ENCODE measurements around the gene LHPP.

The LHPP gene

GRCh38 chr10:124597846-124598165 is 136.2 kb downstream of the LHPP start:
- H3K4me3 ChIP-seq (ENCODE audit: low read depth, low read length): no peak overlapping the region
- no peak for DNase-seq (ENCODE audit: low read depth)

DNA sequence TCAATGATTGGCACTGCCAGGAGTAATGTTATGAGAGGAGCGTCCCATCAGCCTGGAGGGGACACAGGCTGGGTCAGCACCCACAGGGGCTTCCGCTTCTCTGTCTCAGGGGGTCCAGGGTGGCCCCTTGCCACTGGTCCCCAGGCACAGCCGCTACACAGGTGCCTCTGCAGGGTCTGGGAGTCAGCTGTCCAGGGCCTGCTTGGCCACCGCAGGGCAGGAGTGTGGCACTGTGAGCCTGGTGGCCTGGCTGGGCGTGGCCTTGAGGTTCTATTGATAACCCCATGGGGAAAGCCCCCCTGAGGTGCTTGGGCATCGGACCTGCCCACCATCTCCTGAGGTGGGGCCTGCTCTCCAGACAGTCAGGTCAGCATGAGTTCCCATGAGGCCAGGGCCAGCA is 136.6 kb downstream of the LHPP start:
- no peak overlapping the region for H3K4me3 ChIP-seq (ENCODE audit: low read depth, low read length)
- no peak for DNase-seq (ENCODE audit: low read depth)

GRCh38 chr10:124598773-124599587 is 137.4 kb downstream of the LHPP start:
- DNase-seq (ENCODE audit: low read depth): no peak
- no peak overlapping the region for H3K4me3 ChIP-seq (ENCODE audit: low read depth, low read length)

DNA sequence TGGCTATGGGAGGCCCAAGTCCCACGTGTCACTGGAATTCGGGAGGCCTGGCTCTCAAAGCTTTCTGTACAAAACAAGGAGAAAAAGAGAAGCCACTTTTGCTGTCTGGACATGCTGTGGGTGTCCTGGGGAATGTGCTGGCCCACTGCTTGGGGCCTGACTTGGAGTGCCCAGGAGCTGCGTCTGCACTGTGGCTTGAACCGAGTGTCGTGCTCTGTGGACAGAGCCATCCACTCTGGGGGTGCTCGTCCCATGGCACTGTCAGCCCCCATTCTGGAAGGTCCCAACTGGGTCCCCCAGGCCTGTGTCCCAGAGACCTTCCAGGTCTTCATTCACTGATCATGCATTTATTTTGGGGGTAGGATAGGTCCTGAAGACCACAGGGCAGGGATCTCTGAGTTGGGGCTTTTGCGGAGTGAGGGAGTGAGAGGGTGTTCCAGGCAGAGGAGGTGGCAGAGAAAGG is 138.0 kb downstream of the LHPP start:
- no peak overlapping the region for H3K4me3 ChIP-seq (ENCODE audit: low read depth, low read length)
- DNase-seq (ENCODE audit: low read depth): no peak

DNA sequence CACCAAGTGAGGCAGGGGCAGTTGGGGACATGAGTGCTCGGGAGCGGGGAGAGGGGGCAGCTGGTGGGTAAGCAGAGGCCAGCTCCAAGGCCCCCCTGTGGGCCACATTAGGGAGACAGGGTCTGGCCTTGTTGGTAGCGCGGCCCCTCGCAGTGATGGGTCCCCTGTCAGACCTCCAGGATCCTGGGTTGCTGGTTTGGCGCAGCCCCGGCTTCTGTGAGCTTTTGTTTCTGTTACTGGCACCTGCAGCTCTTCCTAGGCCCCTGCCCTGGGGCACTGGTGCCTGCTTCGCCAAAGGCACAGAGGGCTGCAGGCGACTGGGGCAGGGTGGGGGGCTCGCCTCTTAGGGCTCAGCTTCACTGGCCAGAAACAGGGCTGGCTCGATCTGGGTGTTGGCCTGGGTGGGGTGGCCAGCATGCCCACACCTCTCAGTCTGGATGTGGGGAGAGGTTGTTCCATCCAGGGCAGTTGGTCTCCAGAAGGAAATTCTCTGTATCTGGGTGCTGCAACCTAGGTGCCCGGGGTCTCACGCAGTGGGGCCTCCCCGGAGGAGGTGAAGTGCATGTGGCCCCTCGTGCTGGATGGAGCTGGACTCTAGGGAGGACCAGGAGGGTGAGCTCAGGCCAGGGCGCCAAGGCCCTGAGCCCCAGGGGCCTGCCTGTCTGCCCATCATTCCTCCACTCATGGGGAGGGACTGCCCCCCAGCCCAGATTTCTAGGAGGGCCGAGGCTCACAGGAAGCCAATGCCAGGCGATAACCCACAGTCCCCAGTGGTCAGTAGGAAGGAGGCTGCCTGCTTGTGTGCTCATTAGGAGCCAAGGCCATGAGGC is 138.6 kb downstream of the LHPP start:
- H3K4me3 ChIP-seq (ENCODE audit: low read depth, low read length): no peak overlapping the region
- DNase-seq (ENCODE audit: low read depth): no peak

DNA sequence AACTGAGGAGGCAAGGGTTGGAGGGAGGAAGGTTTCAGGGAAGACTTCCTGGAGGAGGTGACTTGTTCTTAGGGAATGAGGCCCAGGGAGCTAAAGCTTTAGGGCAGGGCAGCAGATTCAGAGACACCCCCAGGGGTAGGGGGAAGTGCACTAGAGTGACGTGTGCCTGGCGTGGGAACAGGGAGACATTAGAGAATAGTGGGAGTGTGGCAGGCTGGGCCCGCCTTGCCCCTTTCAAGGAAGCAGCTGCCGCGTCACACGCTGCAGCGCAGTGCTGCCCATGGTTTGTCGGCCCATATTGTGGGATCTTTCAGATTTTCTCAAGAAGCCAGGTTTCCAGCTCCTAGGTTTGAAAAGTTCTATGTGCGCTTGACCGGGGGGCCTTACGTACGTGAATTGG is 139.4 kb downstream of the LHPP start:
- no peak overlapping the region for H3K4me3 ChIP-seq (ENCODE audit: low read depth, low read length)
- DNase-seq (ENCODE audit: low read depth): no peak

- H3K4me3 ChIP-seq (ENCODE audit: low read depth, low read length): no peak overlapping the region
- DNase-seq (ENCODE audit: low read depth): no peak
Measured at GRCh38 chr10:124601431-124602120, 140.0 kb downstream of the LHPP start.

DNA sequence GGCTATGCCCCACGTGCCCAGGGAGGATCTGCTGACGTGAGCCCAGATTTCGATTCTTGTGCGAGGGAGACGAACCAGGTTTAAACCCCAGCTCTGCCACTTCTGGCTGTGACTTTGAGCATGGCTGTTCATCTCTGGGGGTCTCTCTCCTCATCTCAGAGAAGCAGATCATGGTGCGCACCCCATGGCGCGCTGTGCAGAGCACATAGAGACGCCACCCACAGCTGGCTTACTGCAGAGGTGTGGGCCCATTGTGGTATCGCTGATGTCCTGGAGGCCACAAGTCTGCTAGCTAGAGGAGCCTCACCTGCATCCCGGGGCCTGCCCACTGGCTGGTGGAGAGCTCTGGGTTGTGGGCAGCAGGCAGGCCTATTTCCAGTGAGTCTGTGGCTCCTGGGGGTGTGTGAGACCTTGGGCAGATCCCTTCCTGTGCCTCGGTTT is 140.5 kb downstream of the LHPP start:
- no peak overlapping the region for H3K4me3 ChIP-seq (ENCODE audit: low read depth, low read length)
- DNase-seq (ENCODE audit: low read depth): no peak

GRCh38 chr10:124602646-124603365 is 141.2 kb downstream of the LHPP start:
- no peak overlapping the region for H3K4me3 ChIP-seq (ENCODE audit: low read depth, low read length)
- DNase-seq (ENCODE audit: low read depth): no peak

- H3K4me3 ChIP-seq (ENCODE audit: low read depth, low read length): no peak overlapping the region
- no peak for DNase-seq (ENCODE audit: low read depth)
Measured at GRCh38 chr10:124603376-124604213, 142.0 kb downstream of the LHPP start.

- no peak for DNase-seq (ENCODE audit: low read depth)
- H3K4me3 ChIP-seq (ENCODE audit: low read depth, low read length): no peak overlapping the region
Measured at GRCh38 chr10:124604214-124605000, 142.8 kb downstream of the LHPP start.

DNA sequence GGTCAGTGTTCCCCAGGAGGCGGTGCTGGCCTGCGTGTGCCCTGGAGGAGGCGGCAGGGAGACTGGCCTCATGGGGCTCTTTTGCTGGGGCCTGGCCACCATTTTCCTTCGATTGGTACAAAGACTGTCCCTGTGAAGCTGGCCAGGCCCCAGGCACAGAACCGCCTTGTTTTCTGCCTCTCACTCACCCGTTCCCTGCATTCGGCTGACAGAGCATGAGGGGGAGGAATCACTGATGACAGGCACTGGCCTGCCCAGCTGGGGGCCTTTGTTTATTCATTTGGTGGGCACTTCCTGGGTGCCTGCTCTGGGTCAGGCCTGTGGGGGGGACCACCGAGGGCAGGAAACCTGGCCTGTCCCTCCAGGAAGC is 143.4 kb downstream of the LHPP start:
- no peak for DNase-seq (ENCODE audit: low read depth)
- H3K4me3 ChIP-seq (ENCODE audit: low read depth, low read length): no peak overlapping the region

DNA sequence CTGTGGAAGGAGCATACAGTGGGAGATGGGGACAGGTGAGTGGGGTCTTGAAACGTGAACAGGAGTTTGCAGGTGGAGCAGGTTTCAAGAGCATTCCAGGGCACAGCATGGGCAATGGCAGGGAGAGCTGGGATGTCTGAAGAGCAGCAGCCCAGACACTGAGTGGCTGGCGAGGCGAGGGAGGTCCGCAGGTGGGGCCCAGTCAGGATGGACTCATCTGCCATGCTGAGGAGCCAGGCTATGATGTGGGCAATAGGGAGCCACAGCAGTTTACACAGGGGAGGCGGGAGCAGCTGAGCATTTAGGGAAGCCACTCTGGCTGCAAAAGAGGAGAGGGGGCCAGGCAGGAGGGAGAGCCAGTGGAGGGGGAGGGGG is 143.8 kb downstream of the LHPP start:
- DNase-seq (ENCODE audit: low read depth): no peak
- H3K4me3 ChIP-seq (ENCODE audit: low read depth, low read length): no peak overlapping the region

DNA sequence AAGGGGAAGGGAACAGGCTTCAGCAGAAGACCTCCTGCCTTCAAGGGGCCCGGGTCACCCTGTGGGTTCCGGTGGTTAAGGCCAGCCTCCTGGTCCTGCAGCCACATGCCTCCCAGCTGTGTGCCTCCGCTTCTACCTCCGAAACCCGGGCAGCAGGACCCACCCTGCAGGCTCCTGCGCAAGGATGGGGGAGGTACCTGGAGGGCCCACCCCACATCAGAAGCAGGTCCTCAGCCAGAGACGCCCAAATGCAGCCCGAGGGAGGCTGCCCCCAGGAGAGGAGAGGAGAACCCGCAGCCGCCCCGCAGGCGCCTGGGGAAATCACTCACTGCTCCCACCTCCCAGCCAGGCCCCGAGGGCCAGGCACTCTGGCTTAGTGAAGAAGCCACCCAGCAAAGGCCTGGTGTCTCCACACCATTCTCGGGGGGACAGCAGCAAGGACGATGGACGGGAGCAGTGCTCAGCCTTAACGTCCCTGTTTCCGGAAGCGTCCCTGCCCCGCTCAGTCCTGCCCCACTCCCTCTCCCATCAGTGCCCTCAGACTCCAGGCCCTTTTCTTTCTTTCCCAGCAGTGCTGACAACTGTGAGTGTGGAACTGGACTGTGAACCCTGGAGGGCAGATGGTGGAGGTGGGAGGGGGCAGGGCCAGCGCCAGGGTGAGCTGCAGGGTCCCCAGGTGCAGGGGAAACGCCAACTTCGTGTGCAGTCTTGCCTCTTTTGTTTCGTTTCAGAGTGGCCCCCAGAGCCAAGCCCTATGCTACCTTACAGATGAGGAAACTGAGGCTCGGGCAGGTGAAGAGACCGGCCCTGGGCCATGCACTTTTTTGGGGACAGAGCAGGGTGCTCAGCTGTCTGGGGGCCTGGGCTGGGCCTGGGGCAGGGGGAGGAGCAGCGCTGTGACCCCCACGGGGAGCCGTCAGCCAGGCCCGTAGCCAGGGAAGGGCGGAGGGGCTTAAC is 144.5 kb downstream of the LHPP start:
- no peak for DNase-seq (ENCODE audit: low read depth)
- H3K4me3 ChIP-seq (ENCODE audit: low read depth, low read length): no peak overlapping the region

- no peak overlapping the region for H3K4me3 ChIP-seq (ENCODE audit: low read depth, low read length)
- no peak for DNase-seq (ENCODE audit: low read depth)
Measured at GRCh38 chr10:124606822-124607221, 145.2 kb downstream of the LHPP start.

GRCh38 chr10:124607693-124608092 is 146.1 kb downstream of the LHPP start:
- DNase-seq (ENCODE audit: low read depth): no peak
- H3K4me3 ChIP-seq (ENCODE audit: low read depth, low read length): no peak overlapping the region

GRCh38 chr10:124608093-124608721 is 146.6 kb downstream of the LHPP start:
- no peak overlapping the region for H3K4me3 ChIP-seq (ENCODE audit: low read depth, low read length)
- DNase-seq (ENCODE audit: low read depth): no peak
